ENCODE data around the gene IGFALS.

DNA sequence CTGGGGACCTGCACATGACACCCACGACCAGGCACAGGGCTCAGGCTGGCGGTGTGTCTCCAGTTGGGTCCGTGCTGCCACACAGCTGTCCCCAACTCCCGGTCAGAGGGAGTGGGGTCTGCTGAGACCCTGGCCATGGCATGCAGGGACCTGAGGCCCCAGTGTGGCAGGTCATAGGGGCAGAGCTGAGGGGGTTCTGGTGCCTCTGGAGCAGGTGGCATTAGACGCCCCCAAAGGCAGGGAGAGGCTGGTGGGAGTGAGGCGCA lies 6.5 kb downstream of the IGFALS start:
- TF ChIP-seq, protein P1, sequence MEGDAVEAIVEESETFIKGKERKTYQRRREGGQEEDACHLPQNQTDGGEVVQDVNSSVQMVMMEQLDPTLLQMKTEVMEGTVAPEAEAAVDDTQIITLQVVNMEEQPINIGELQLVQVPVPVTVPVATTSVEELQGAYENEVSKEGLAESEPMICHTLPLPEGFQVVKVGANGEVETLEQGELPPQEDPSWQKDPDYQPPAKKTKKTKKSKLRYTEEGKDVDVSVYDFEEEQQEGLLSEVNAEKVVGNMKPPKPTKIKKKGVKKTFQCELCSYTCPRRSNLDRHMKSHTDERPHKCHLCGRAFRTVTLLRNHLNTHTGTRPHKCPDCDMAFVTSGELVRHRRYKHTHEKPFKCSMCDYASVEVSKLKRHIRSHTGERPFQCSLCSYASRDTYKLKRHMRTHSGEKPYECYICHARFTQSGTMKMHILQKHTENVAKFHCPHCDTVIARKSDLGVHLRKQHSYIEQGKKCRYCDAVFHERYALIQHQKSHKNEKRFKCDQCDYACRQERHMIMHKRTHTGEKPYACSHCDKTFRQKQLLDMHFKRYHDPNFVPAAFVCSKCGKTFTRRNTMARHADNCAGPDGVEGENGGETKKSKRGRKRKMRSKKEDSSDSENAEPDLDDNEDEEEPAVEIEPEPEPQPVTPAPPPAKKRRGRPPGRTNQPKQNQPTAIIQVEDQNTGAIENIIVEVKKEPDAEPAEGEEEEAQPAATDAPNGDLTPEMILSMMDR (conservative IDR thresholded peaks at IDR 0.05; ENCODE audit: low read depth in 2 of 2), result no peak
- TF ChIP-seq POLR2AphosphoS5 (IDR thresholded peaks at IDR 0.05; ENCODE audit: low read depth) (no peak), EZH2 (IDR thresholded peaks at IDR 0.05; ENCODE audit: low read depth, unreplicated experiment) (no peak), EZH2phosphoT487 (IDR thresholded peaks at IDR 0.05; ENCODE audit: unreplicated experiment) (no peak), JUNB (IDR thresholded peaks at IDR 0.05; ENCODE audit: unreplicated experiment) (no peak), NANOG (IDR thresholded peaks at IDR 0.05; ENCODE audit: borderline replicate concordance) (no peak), STAT1 (IDR thresholded peaks at IDR 0.05; ENCODE audit: unreplicated experiment) (no peak), CREB1 (CRISPR knock-in tag; IDR thresholded peaks at IDR 0.05; ENCODE audit: low read depth) (no peak), ZNF331 (CRISPR knock-in tag; IDR thresholded peaks at IDR 0.05; ENCODE audit: low read depth) (no peak), ZNF114 (CRISPR knock-in tag; IDR thresholded peaks at IDR 0.05) (no peak)
- TF ChIP-seq, protein P2, sequence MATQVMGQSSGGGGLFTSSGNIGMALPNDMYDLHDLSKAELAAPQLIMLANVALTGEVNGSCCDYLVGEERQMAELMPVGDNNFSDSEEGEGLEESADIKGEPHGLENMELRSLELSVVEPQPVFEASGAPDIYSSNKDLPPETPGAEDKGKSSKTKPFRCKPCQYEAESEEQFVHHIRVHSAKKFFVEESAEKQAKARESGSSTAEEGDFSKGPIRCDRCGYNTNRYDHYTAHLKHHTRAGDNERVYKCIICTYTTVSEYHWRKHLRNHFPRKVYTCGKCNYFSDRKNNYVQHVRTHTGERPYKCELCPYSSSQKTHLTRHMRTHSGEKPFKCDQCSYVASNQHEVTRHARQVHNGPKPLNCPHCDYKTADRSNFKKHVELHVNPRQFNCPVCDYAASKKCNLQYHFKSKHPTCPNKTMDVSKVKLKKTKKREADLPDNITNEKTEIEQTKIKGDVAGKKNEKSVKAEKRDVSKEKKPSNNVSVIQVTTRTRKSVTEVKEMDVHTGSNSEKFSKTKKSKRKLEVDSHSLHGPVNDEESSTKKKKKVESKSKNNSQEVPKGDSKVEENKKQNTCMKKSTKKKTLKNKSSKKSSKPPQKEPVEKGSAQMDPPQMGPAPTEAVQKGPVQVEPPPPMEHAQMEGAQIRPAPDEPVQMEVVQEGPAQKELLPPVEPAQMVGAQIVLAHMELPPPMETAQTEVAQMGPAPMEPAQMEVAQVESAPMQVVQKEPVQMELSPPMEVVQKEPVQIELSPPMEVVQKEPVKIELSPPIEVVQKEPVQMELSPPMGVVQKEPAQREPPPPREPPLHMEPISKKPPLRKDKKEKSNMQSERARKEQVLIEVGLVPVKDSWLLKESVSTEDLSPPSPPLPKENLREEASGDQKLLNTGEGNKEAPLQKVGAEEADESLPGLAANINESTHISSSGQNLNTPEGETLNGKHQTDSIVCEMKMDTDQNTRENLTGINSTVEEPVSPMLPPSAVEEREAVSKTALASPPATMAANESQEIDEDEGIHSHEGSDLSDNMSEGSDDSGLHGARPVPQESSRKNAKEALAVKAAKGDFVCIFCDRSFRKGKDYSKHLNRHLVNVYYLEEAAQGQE (IDR thresholded peaks at IDR 0.05; ENCODE audit: unreplicated experiment), result no peak
- TF ChIP-seq, protein P3, sequence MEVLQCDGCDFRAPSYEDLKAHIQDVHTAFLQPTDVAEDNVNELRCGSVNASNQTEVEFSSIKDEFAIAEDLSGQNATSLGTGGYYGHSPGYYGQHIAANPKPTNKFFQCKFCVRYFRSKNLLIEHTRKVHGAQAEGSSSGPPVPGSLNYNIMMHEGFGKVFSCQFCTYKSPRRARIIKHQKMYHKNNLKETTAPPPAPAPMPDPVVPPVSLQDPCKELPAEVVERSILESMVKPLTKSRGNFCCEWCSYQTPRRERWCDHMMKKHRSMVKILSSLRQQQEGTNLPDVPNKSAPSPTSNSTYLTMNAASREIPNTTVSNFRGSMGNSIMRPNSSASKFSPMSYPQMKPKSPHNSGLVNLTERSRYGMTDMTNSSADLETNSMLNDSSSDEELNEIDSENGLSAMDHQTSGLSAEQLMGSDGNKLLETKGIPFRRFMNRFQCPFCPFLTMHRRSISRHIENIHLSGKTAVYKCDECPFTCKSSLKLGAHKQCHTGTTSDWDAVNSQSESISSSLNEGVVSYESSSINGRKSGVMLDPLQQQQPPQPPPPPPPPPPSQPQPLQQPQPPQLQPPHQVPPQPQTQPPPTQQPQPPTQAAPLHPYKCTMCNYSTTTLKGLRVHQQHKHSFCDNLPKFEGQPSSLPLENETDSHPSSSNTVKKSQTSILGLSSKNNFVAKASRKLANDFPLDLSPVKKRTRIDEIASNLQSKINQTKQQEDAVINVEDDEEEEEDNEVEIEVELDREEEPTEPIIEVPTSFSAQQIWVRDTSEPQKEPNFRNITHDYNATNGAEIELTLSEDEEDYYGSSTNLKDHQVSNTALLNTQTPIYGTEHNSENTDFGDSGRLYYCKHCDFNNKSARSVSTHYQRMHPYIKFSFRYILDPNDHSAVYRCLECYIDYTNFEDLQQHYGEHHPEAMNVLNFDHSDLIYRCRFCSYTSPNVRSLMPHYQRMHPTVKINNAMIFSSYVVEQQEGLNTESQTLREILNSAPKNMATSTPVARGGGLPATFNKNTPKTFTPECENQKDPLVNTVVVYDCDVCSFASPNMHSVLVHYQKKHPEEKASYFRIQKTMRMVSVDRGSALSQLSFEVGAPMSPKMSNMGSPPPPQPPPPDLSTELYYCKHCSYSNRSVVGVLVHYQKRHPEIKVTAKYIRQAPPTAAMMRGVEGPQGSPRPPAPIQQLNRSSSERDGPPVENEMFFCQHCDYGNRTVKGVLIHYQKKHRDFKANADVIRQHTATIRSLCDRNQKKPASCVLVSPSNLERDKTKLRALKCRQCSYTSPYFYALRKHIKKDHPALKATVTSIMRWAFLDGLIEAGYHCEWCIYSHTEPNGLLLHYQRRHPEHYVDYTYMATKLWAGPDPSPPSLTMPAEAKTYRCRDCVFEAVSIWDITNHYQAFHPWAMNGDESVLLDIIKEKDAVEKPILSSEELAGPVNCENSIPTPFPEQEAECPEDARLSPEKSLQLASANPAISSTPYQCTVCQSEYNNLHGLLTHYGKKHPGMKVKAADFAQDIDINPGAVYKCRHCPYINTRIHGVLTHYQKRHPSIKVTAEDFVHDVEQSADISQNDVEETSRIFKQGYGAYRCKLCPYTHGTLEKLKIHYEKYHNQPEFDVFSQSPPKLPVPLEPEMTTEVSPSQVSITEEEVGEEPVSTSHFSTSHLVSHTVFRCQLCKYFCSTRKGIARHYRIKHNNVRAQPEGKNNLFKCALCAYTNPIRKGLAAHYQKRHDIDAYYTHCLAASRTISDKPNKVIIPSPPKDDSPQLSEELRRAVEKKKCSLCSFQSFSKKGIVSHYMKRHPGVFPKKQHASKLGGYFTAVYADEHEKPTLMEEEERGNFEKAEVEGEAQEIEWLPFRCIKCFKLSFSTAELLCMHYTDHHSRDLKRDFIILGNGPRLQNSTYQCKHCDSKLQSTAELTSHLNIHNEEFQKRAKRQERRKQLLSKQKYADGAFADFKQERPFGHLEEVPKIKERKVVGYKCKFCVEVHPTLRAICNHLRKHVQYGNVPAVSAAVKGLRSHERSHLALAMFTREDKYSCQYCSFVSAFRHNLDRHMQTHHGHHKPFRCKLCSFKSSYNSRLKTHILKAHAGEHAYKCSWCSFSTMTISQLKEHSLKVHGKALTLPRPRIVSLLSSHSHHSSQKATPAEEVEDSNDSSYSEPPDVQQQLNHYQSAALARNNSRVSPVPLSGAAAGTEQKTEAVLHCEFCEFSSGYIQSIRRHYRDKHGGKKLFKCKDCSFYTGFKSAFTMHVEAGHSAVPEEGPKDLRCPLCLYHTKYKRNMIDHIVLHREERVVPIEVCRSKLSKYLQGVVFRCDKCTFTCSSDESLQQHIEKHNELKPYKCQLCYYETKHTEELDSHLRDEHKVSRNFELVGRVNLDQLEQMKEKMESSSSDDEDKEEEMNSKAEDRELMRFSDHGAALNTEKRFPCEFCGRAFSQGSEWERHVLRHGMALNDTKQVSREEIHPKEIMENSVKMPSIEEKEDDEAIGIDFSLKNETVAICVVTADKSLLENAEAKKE (CRISPR knock-in tag; IDR thresholded peaks at IDR 0.05), result no peak
- TF ChIP-seq, protein P4, sequence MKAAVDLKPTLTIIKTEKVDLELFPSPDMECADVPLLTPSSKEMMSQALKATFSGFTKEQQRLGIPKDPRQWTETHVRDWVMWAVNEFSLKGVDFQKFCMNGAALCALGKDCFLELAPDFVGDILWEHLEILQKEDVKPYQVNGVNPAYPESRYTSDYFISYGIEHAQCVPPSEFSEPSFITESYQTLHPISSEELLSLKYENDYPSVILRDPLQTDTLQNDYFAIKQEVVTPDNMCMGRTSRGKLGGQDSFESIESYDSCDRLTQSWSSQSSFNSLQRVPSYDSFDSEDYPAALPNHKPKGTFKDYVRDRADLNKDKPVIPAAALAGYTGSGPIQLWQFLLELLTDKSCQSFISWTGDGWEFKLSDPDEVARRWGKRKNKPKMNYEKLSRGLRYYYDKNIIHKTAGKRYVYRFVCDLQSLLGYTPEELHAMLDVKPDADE (IDR thresholded peaks at IDR 0.05), result no peak

Measured in GM23338 (cell line).